Measurements from ENCODE around the gene FLACC1.

- TF ChIP-seq EZH2 (IDR thresholded peaks at IDR 0.05; ENCODE audit: insufficient read depth, poor library complexity, severe bottlenecking): no peak
- TF ChIP-seq EZH2phosphoT487 (IDR thresholded peaks at IDR 0.05; ENCODE audit: insufficient read depth, low read depth): no peak
These were observed 106.4 kb downstream of the FLACC1 start for GRCh38 chr2:201250741-201251140.
